GM12878 (cell line): ENCODE measurements around the gene SRSF12. TPM values are rescaled to one million over a fixed set of nuclear protein-coding genes. Genes with fewer than 3 reads are reported as not detected.

Experiments
- ATAC-seq: fragments of 200-7000 bp; cut with Tn5 transposase; 3 replicates; pipeline ENCODE4 v1.9.1; 2020; ENCODE audit warnings: mild to moderate bottlenecking, moderate library complexity
- BruUV-seq: library from RNA; stranded (reverse); fragments of 400-500 nt; replicated peaks from 2 replicates; lab custom pipeline; 2021; lab: Mats Ljungman, UMichigan
- CTCF ChIA-PET: fragments of 300-600 bp; sonication (Branson Sonifier 250); formaldehyde crosslinking; extraction: SDS; loops from one replicate; lab custom pipeline; 2021; ENCODE audit warnings: inconsistent platforms; lab: Yijun Ruan, JAX
- POLR2A ChIA-PET: fragments of 350-600 bp; formaldehyde crosslinking; extraction: SDS; loops from one replicate; lab custom pipeline; 2021; ENCODE audit warnings: inconsistent platforms; lab: Charles Lee
- RAD21 ChIA-PET: fragments of 300-600 bp; sonication (Branson Sonifier 250); formaldehyde crosslinking; loops from one replicate; lab custom pipeline; 2023; ENCODE audit warnings: antibody characterized with exemption; ENCODE audit not compliant: unreplicated experiment; lab: Charles Lee
- SMC1A ChIA-PET: fragments of 300-600 bp; sonication (Branson Sonifier 250); formaldehyde crosslinking; loops from one replicate; lab custom pipeline; 2023; ENCODE audit not compliant: unreplicated experiment, uncharacterized antibody; lab: Charles Lee
- DNase-seq: peaks from one replicate; pipeline ENCODE4 v3.0.0-alpha.2; 2011; ENCODE audit warnings: low read depth, low spot score
- FAIRE-seq: peaks from 3 replicates; lab custom pipeline; 2011; peaks lifted over from hg19 to GRCh38; lab: Jason Lieb, UNC
- H2AFZ ChIP-seq: 2 replicates; pipeline ENCODE4 v1.6.0; 2011; ENCODE audit warnings: low read depth, low read length, control low read depth; ENCODE audit not compliant: control insufficient read depth
- H3K27ac ChIP-seq: 2 replicates; pipeline ENCODE4 v1.5.1; 2011; ENCODE audit warnings: control low read depth; ENCODE audit not compliant: control insufficient read depth, insufficient read depth
- H3K27me3 ChIP-seq, 2 experiments: replicated peaks in 1 of 2; 2 replicates each; pipeline versions ENCODE4 v1.6.0 to v1.6.1; 2011; ENCODE audit warnings: low read length in 1 of 2; ENCODE audit not compliant: control insufficient read depth in 2 of 2, insufficient read depth in 2 of 2
- H3K36me3 ChIP-seq, 2 experiments: 2 replicates each; pipeline ENCODE4 v1.5.1; 2011; ENCODE audit warnings: low read length in 1 of 2; ENCODE audit not compliant: control insufficient read depth in 2 of 2, insufficient read depth in 2 of 2
- H3K4me1 ChIP-seq: 2 replicates; pipeline ENCODE4 v1.6.1; 2011; ENCODE audit warnings: mild to moderate bottlenecking, low read length, moderate library complexity, mixed read lengths; ENCODE audit not compliant: control insufficient read depth, insufficient read depth
- H3K4me2 ChIP-seq: 2 replicates; pipeline ENCODE4 v1.6.0; 2011; ENCODE audit warnings: control low read depth; ENCODE audit not compliant: control insufficient read depth, insufficient read depth
- H3K4me3 ChIP-seq: fragments of 200-600 bp; sonication (generic); 2 replicates; pipeline ENCODE4 v1.5.1; 2016
- H3K79me2 ChIP-seq: 2 replicates; pipeline ENCODE4 v1.6.0; 2011; ENCODE audit warnings: low read length; ENCODE audit not compliant: control insufficient read depth, insufficient read depth
- H3K9ac ChIP-seq: 2 replicates; pipeline ENCODE4 v1.8.0; 2011; ENCODE audit warnings: low read length, control low read depth, mixed read lengths; ENCODE audit not compliant: control insufficient read depth, insufficient read depth
- H3K9me3 ChIP-seq: replicated peaks from 3 replicates; pipeline ENCODE4 v1.5.1; 2011; ENCODE audit warnings: mild to moderate bottlenecking, low read length; ENCODE audit not compliant: control insufficient read depth, insufficient read depth
- H4K20me1 ChIP-seq: 2 replicates; pipeline ENCODE4 v1.6.0; 2011; ENCODE audit not compliant: control insufficient read depth, insufficient read depth
- CBFB ChIP-seq: IDR thresholded peaks from 2 replicates; pipeline ENCODE4 v1.6.1; 2016; ENCODE audit warnings: antibody characterized with exemption, low read depth
- CHD1 ChIP-seq: IDR thresholded peaks from 2 replicates; pipeline ENCODE4 v1.6.1; 2012; ENCODE audit warnings: low read depth, low read length, improper control_type of control experiment
- CHD2 ChIP-seq: IDR thresholded peaks from 2 replicates; pipeline ENCODE4 v1.6.1; 2011; ENCODE audit warnings: low read depth, low read length, improper control_type of control experiment, borderline replicate concordance
- KAT2A ChIP-seq: conservative IDR thresholded peaks from 2 replicates; pipeline ENCODE4 v1.6.1; 2011; ENCODE audit warnings: low read depth, low read length; ENCODE audit not compliant: control insufficient read depth
- KDM1A ChIP-seq: fragments of 200-600 bp; sonication (generic); IDR thresholded peaks from 2 replicates; pipeline ENCODE4 v1.6.1; 2016; ENCODE audit warnings: borderline replicate concordance
- MTA3 ChIP-seq: IDR thresholded peaks from 2 replicates; pipeline ENCODE4 v1.6.1; 2012; ENCODE audit warnings: low read length, inconsistent platforms, borderline replicate concordance
- RFX5 ChIP-seq: IDR thresholded peaks from 2 replicates; pipeline ENCODE4 v1.6.1; 2011; ENCODE audit warnings: low read depth, low read length, improper control_type of control experiment
- TAF1 ChIP-seq: IDR thresholded peaks from 2 replicates; pipeline ENCODE4 v1.6.1; 2011; ENCODE audit warnings: mild to moderate bottlenecking, low read depth, low read length, borderline replicate concordance
- TCF12 ChIP-seq: IDR thresholded peaks from 2 replicates; pipeline ENCODE4 v1.6.1; 2011; ENCODE audit warnings: low read depth, mild to moderate bottlenecking, low read length
- ZBED1 ChIP-seq: IDR thresholded peaks from 2 replicates; pipeline ENCODE4 v1.6.1; 2016; ENCODE audit warnings: borderline replicate concordance
- ZNF24 ChIP-seq: fragments of 450-650 bp; IDR thresholded peaks from 2 replicates; pipeline ENCODE4 v1.6.1; 2017; ENCODE audit warnings: antibody characterized with exemption, mild to moderate bottlenecking
- ZSCAN29 ChIP-seq: fragments of 450-650 bp; IDR thresholded peaks from 2 replicates; pipeline ENCODE4 v1.6.1; 2017; ENCODE audit warnings: mild to moderate bottlenecking, moderate library complexity
- WGBS: methylation state at CpG from one replicate; pipeline ENCODE4 v1.1.6; 2016; ENCODE audit warnings: low lambda C conversion rate; ENCODE audit not compliant: insufficient replicate concordance, insufficient coverage; ENCODE audit errors: missing lambda C conversion rate; 5-methylcytosine and 5-hydroxymethylcytosine counted together
- in situ Hi-C: fragments of 300-500 bp; cut with MboI; formaldehyde crosslinking; loops from 9 replicates; pipeline ENCODE4 v1.14.3; 2018; ENCODE audit warnings: mixed read lengths
- intact Hi-C: fragments of 100-400 bp; cut with micrococcal nuclease; formaldehyde crosslinking; loops from one replicate; pipeline ENCODE4 v1.14.2; 2022; ENCODE audit not compliant: unreplicated experiment
- polyA plus RNA-seq, 11 experiments: library from polyadenylated mRNA; depleted of rRNA in 4 of 11; unstranded in 6 of 11; stranded (reverse) in 5 of 11; fragments of >200 nt; fragmentation: Nextera tagmentation in 4 of 11; fragmentation: Illumina TruSeq in 1 of 11; extraction: Ambion mirVana in 4 of 11; extraction: Trizol in 1 of 11; gene quantifications; 1 replicate in 1 of 11; 2 replicates in 10 of 11; pipeline versions ENCODE4 v1.2.1 to v1.2.3, GENCODE V29; 2011 to 2016; ENCODE audit warnings: inconsistent platforms in 2 of 11, missing spikeins in 2 of 11, low read depth in 1 of 11
- total RNA-seq, 4 experiments: library from RNA; depleted of rRNA in 3 of 4; stranded (reverse); fragments of >200 nt in 3 of 4; fragmentation: Illumina TruSeq in 1 of 4; extraction: Trizol in 1 of 4; gene quantifications; 2 replicates each; pipeline versions ENCODE4 v1.2.1 to v1.2.3, GENCODE V29; 2013 to 2021
- TF ChIP-seq, protein P1 (sequence below): fragments of 450-650 bp; IDR thresholded peaks from 2 replicates; pipeline ENCODE4 v1.6.1; 2017; ENCODE audit warnings: low read depth, mild to moderate bottlenecking, moderate library complexity
- TF ChIP-seq, protein P2 (sequence below): IDR thresholded peaks from 2 replicates; pipeline ENCODE4 v1.6.1; 2011; ENCODE audit warnings: borderline replicate concordance, low read depth, mild to moderate bottlenecking, moderate library complexity, mixed read lengths, low read length; ENCODE audit not compliant: insufficient read depth; ENCODE audit errors: extremely low read length
- TF ChIP-seq, protein P3 (sequence below): fragments of 150-350 bp; IDR thresholded peaks from 2 replicates; pipeline ENCODE4 v1.6.1; 2014; ENCODE audit warnings: mild to moderate bottlenecking, low read depth, low read length
- TF ChIP-seq, protein P4 (sequence below): IDR thresholded peaks from 2 replicates; pipeline ENCODE4 v1.6.1; 2011; ENCODE audit warnings: mild to moderate bottlenecking, low read depth, low read length, moderate library complexity; ENCODE audit not compliant: insufficient replicate concordance
- TF ChIP-seq, protein P5 (sequence below), 3 experiments: IDR thresholded peaks in 2 of 3; conservative IDR thresholded peaks in 1 of 3; 2 replicates each; pipeline ENCODE4 v1.5.1; 2011; ENCODE audit warnings: low read depth in 3 of 3, low read length in 3 of 3, mild to moderate bottlenecking in 3 of 3, control low read depth in 2 of 3, moderate library complexity in 2 of 3, inconsistent platforms in 1 of 3, mixed read lengths in 1 of 3; ENCODE audit not compliant: control insufficient read depth in 2 of 3, insufficient read depth in 1 of 3; ENCODE audit errors: extremely low read depth in 1 of 3

The SRSF12 gene
- total and polyA plus RNA-seq, 10 of the 15 experiments (the other 5 are each of a cell fraction or from before 2014, with no cell fraction given): 0.03 to 0.23 TPM; not detected in 8

DNA sequence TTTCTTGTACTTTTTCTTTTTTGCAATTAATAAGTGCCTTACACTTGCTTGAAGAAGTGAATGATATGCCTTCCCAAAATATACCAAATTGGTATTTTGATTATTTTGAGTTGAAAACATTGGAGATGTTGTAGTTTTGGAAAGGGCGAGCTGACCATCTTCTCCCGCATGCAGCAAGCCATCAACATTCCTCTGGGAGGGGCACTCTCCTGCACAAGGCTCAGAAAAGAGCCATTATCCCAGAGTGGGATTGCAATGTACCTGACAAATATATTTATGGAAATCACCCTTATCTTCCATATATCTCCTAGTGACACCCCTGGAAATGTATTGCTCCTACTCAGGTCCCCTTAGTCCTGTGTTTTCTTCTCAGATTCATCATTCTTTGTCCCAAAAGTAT, 60.1 kb downstream of the SRSF12 start (continued):
- TF ChIP-seq, protein P1, sequence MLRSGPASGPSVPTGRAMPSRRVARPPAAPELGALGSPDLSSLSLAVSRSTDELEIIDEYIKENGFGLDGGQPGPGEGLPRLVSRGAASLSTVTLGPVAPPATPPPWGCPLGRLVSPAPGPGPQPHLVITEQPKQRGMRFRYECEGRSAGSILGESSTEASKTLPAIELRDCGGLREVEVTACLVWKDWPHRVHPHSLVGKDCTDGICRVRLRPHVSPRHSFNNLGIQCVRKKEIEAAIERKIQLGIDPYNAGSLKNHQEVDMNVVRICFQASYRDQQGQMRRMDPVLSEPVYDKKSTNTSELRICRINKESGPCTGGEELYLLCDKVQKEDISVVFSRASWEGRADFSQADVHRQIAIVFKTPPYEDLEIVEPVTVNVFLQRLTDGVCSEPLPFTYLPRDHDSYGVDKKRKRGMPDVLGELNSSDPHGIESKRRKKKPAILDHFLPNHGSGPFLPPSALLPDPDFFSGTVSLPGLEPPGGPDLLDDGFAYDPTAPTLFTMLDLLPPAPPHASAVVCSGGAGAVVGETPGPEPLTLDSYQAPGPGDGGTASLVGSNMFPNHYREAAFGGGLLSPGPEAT: no peak

DNA sequence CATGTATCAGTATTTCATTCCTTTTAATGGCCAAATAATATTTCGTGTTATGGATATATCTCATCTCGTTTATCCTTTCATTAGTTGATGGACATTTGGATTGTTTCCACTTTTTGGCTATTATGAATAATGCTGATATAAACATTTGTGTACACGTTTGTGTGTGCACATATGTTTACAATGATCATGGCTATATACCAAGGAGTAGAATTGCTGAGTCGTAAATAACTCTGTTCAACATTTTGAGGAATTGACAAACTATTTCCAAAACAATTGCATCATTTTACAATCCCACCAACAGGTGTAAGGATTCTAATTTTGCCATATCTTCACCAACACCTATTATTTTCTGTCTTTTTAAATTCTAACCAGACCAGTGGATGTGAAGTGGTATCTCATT, 63.7 kb downstream of the SRSF12 start:
- no peak overlapping the region for H3K27ac ChIP-seq
- peak; percentile 66 for FAIRE-seq
- H3K9me3 ChIP-seq: no peaks in the 10 kb centered on the region
- no TSS peak for BruUV-seq
- no peak overlapping the region for H3K9ac ChIP-seq
- no peak overlapping the region for H3K4me2 ChIP-seq
- no peak overlapping the region for H3K4me3 ChIP-seq
- CTCF ChIA-PET: no interaction called here
- H3K4me1 ChIP-seq: no peaks in the 10 kb centered on the region
- SMC1A ChIA-PET: no interaction called here
- H3K27me3 ChIP-seq: no peaks in the 10 kb centered on the region
- ATAC-seq: no peak
- POLR2A ChIA-PET: no interaction called here
- DNase-seq: no peak
- no peaks in the 10 kb centered on the region for H4K20me1 ChIP-seq
- intact Hi-C loops (no loop called here), in situ Hi-C loops (no loop called here)
- H3K79me2 ChIP-seq: no peaks in the 10 kb centered on the region
- WGBS: 40% methylated on average over 4 of the region's 4 CpGs
- RAD21 ChIA-PET: no interaction called here
- H3K36me3 ChIP-seq: no peaks in the 10 kb centered on the region
- no peak overlapping the region for H2AFZ ChIP-seq
- TF ChIP-seq, protein P2, sequence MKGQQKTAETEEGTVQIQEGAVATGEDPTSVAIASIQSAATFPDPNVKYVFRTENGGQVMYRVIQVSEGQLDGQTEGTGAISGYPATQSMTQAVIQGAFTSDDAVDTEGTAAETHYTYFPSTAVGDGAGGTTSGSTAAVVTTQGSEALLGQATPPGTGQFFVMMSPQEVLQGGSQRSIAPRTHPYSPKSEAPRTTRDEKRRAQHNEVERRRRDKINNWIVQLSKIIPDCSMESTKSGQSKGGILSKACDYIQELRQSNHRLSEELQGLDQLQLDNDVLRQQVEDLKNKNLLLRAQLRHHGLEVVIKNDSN: no peak
- TF ChIP-seq CHD2 (no peak), RFX5 (no peak), CBFB (no peak), TAF1 (no peak), ZBED1 (no peak), ZSCAN29 (no peak), KDM1A (no peak), MTA3 (no peak), TCF12 (no peak), CHD1 (no peak), ZNF24 (no peak), KAT2A (no peak)
- TF ChIP-seq, protein P3, sequence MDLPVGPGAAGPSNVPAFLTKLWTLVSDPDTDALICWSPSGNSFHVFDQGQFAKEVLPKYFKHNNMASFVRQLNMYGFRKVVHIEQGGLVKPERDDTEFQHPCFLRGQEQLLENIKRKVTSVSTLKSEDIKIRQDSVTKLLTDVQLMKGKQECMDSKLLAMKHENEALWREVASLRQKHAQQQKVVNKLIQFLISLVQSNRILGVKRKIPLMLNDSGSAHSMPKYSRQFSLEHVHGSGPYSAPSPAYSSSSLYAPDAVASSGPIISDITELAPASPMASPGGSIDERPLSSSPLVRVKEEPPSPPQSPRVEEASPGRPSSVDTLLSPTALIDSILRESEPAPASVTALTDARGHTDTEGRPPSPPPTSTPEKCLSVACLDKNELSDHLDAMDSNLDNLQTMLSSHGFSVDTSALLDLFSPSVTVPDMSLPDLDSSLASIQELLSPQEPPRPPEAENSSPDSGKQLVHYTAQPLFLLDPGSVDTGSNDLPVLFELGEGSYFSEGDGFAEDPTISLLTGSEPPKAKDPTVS: no peak
- TF ChIP-seq, protein P4, sequence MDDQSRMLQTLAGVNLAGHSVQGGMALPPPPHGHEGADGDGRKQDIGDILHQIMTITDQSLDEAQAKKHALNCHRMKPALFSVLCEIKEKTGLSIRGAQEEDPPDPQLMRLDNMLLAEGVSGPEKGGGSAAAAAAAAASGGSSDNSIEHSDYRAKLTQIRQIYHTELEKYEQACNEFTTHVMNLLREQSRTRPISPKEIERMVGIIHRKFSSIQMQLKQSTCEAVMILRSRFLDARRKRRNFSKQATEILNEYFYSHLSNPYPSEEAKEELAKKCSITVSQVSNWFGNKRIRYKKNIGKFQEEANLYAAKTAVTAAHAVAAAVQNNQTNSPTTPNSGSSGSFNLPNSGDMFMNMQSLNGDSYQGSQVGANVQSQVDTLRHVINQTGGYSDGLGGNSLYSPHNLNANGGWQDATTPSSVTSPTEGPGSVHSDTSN: no peak
- TF ChIP-seq, protein P5, sequence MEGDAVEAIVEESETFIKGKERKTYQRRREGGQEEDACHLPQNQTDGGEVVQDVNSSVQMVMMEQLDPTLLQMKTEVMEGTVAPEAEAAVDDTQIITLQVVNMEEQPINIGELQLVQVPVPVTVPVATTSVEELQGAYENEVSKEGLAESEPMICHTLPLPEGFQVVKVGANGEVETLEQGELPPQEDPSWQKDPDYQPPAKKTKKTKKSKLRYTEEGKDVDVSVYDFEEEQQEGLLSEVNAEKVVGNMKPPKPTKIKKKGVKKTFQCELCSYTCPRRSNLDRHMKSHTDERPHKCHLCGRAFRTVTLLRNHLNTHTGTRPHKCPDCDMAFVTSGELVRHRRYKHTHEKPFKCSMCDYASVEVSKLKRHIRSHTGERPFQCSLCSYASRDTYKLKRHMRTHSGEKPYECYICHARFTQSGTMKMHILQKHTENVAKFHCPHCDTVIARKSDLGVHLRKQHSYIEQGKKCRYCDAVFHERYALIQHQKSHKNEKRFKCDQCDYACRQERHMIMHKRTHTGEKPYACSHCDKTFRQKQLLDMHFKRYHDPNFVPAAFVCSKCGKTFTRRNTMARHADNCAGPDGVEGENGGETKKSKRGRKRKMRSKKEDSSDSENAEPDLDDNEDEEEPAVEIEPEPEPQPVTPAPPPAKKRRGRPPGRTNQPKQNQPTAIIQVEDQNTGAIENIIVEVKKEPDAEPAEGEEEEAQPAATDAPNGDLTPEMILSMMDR (IDR thresholded peaks at IDR 0.05 in 2 of 3, conservative IDR thresholded peaks at IDR 0.05 in 1 of 3; ENCODE audit: control insufficient read depth in 2 of 3, extremely low read depth in 1 of 3, insufficient read depth in 1 of 3, low read depth in 3 of 3, low read length in 3 of 3): no peak
